ENCODE measurements around the gene CFAP92.
A peak's percentile ranks its signal among the peaks of the same experiment; 100 is the strongest.

Gene CFAP92

GRCh38 chr3:129028866-129029265, 35.0 kb upstream of the CFAP92 start:
- Histone ChIP-seq H3K9me3 (replicated peaks in 1 of 11) (peaks cover 5 to 14% (median 9%) of the 10 kb centered on the region in 11 experiments; a peak in 16 of 22 replicates), H3K9ac (no peak overlapping the region), H3K27ac (no peak overlapping the region), H3K27me3 (peaks cover 0 to 3% (median 0%) of the 10 kb centered on the region in 11 experiments; a peak in 1 of 22 replicates), H3K4me3 (no peak overlapping the region), H3K4me2 (no peak overlapping the region), H3K36me3 (no peaks in the 10 kb centered on the region), H4K20me1 (no peaks in the 10 kb centered on the region), H3K4me1 (peaks cover 11 to 59% (median 45%) of the 10 kb centered on the region in 10 experiments)
- no peak for TF ChIP-seq Cebpa-rat (IDR thresholded peaks at IDR 0.05)

GRCh38 chr3:129027544-129027880, 33.6 kb upstream of the CFAP92 start:
- TF ChIP-seq Cebpa-rat (IDR thresholded peaks at IDR 0.05), result no peak
- peaks cover 12 to 59% (median 40%) of the 10 kb centered on the region in 10 experiments for H3K4me1 ChIP-seq
- H3K9ac ChIP-seq, result peak overlapping the region; percentile 15 to 73 (median 66); a peak in 19 of 22 replicates
- H3K27me3 ChIP-seq, result no peaks in the 10 kb centered on the region; a peak in 1 of 22 replicates
- H4K20me1 ChIP-seq, result no peaks in the 10 kb centered on the region
- peak overlapping the region; percentile 81 to 97 (median 85) for H3K4me2 ChIP-seq
- peak overlapping the region; percentile 43 to 72 (median 56) for H3K4me3 ChIP-seq
- H3K9me3 ChIP-seq (replicated peaks in 1 of 11), result peaks cover 5 to 14% (median 9%) of the 10 kb centered on the region in 11 experiments; a peak in 16 of 22 replicates
- peak overlapping the region in 8 of 11 experiments; percentile 22 to 50 (median 42); a peak in 8 of 22 replicates for H3K27ac ChIP-seq
- no peaks in the 10 kb centered on the region for H3K36me3 ChIP-seq

GRCh38 chr3:129026728-129027543, 33.1 kb upstream of the CFAP92 start:
- H3K9ac ChIP-seq, result peak overlapping the region; percentile 15 to 73 (median 66); a peak in 20 of 22 replicates
- no peaks in the 10 kb centered on the region for H3K36me3 ChIP-seq
- H3K27me3 ChIP-seq, result no peaks in the 10 kb centered on the region
- peaks cover 11 to 59% (median 40%) of the 10 kb centered on the region in 10 experiments for H3K4me1 ChIP-seq
- peak overlapping the region; percentile 81 to 97 (median 85) for H3K4me2 ChIP-seq
- H3K9me3 ChIP-seq (replicated peaks in 1 of 11), result peaks cover 5 to 14% (median 9%) of the 10 kb centered on the region in 11 experiments; a peak in 16 of 22 replicates
- H4K20me1 ChIP-seq, result no peaks in the 10 kb centered on the region
- no peak for TF ChIP-seq Cebpa-rat (IDR thresholded peaks at IDR 0.05)
- peak overlapping the region in 10 of 11 experiments; percentile 14 to 61 (median 42); a peak in 12 of 22 replicates for H3K27ac ChIP-seq
- peak overlapping the region; percentile 43 to 72 (median 56) for H3K4me3 ChIP-seq

GRCh38 chr3:129025691-129026435, 32.0 kb upstream of the CFAP92 start:
- Histone ChIP-seq H3K4me2 (peak overlapping the region; percentile 81 to 97 (median 85); a peak in 21 of 22 replicates), H3K4me1 (peaks cover 11 to 51% (median 34%) of the 10 kb centered on the region in 10 experiments), H3K9me3 (replicated peaks in 1 of 11) (peaks cover 5 to 12% (median 9%) of the 10 kb centered on the region in 11 experiments; a peak in 16 of 22 replicates), H3K36me3 (no peaks in the 10 kb centered on the region), H3K9ac (peak overlapping the region in 2 of 11 experiments; percentile 30 to 61; a peak in 1 of 22 replicates), H3K27me3 (no peaks in the 10 kb centered on the region), H3K27ac (peak overlapping the region in 2 of 11 experiments; percentile 14 to 51; a peak in 1 of 22 replicates), H3K4me3 (no peak overlapping the region), H4K20me1 (no peaks in the 10 kb centered on the region)
- TF ChIP-seq Cebpa-rat (IDR thresholded peaks at IDR 0.05), result no peak

- H3K9ac ChIP-seq, result no peak overlapping the region
- H3K9me3 ChIP-seq (replicated peaks in 1 of 11), result peaks cover under 1 to 4% (median 3%) of the 10 kb centered on the region in 11 experiments; a peak in 14 of 22 replicates
- H4K20me1 ChIP-seq, result no peaks in the 10 kb centered on the region
- H3K27me3 ChIP-seq, result no peaks in the 10 kb centered on the region
- H3K4me3 ChIP-seq, result no peak overlapping the region
- H3K36me3 ChIP-seq, result no peaks in the 10 kb centered on the region
- no peak overlapping the region; a peak in 1 of 22 replicates for H3K4me2 ChIP-seq
- H3K4me1 ChIP-seq, result peaks cover 11 to 51% (median 34%) of the 10 kb centered on the region in 10 experiments
- H3K27ac ChIP-seq, result no peak overlapping the region
- TF ChIP-seq Cebpa-rat (IDR thresholded peaks at IDR 0.05), result no peak
Observed at GRCh38 chr3:129025108-129025507, 31.2 kb upstream of the CFAP92 start.

- peaks cover 11 to 57% (median 38%) of the 10 kb centered on the region in 10 experiments for H3K4me1 ChIP-seq
- H4K20me1 ChIP-seq, result no peaks in the 10 kb centered on the region
- peak overlapping the region in 4 of 11 experiments; percentile 8 to 25 (median 20); a peak in 3 of 22 replicates for H3K4me2 ChIP-seq
Observed at GRCh38 chr3:129023909-129024308, 30.0 kb upstream of the CFAP92 start.

GRCh38 chr3:129023008-129023358, 29.1 kb upstream of the CFAP92 start:
- peak overlapping the region in 9 of 11 experiments; percentile 13 to 74 (median 62); a peak in 16 of 22 replicates for H3K4me2 ChIP-seq
- no peaks in the 10 kb centered on the region for H3K36me3 ChIP-seq
- no peaks in the 10 kb centered on the region for H3K27me3 ChIP-seq

More at GRCh38 chr3:129023909-129024308, 30.0 kb upstream of the CFAP92 start:
- no peaks in the 10 kb centered on the region for H3K9me3 ChIP-seq (replicated peaks in 1 of 11)
- no peak for TF ChIP-seq Cebpa-rat (IDR thresholded peaks at IDR 0.05)
- no peaks in the 10 kb centered on the region for H3K27me3 ChIP-seq
- no peak overlapping the region for H3K4me3 ChIP-seq
- no peak overlapping the region for H3K9ac ChIP-seq
- no peaks in the 10 kb centered on the region for H3K36me3 ChIP-seq
- no peak overlapping the region for H3K27ac ChIP-seq

GRCh38 chr3:129022114-129023007, 28.5 kb upstream of the CFAP92 start:
- Histone ChIP-seq H3K27ac (no peak overlapping the region; a peak in 1 of 22 replicates), H3K4me2 (peak overlapping the region; percentile 3 to 74 (median 62); a peak in 18 of 22 replicates), H4K20me1 (no peaks in the 10 kb centered on the region), H3K4me1 (peaks cover 22 to 70% (median 51%) of the 10 kb centered on the region in 10 experiments), H3K27me3 (no peaks in the 10 kb centered on the region), H3K9me3 (replicated peaks in 1 of 11) (no peaks in the 10 kb centered on the region), H3K9ac (no peak overlapping the region; a peak in 1 of 22 replicates), H3K4me3 (no peak overlapping the region), H3K36me3 (no peaks in the 10 kb centered on the region)
- TF ChIP-seq Cebpa-rat (IDR thresholded peaks at IDR 0.05), result no peak

More at GRCh38 chr3:129023008-129023358, 29.1 kb upstream of the CFAP92 start:
- Histone ChIP-seq H3K27ac (no peak overlapping the region; a peak in 1 of 22 replicates), H3K9ac (no peak overlapping the region), H3K9me3 (replicated peaks in 1 of 11) (no peaks in the 10 kb centered on the region), H4K20me1 (no peaks in the 10 kb centered on the region), H3K4me1 (peaks cover 18 to 67% (median 48%) of the 10 kb centered on the region in 10 experiments), H3K4me3 (no peak overlapping the region)
- TF ChIP-seq Cebpa-rat (IDR thresholded peaks at IDR 0.05), result no peak
